DND-41 (cell line): ENCODE results near the gene KBTBD4.
A peak's percentile ranks its signal among the peaks of the same experiment; 100 is the strongest.
"Not testable (repeated sequence)": the region's sequence is repeated elsewhere in the genome, so short reads cannot be mapped to it uniquely, and the experiment has no call there.

Source experiments
- ATAC-seq: fragments of 200-7000 bp; cut with Tn5 transposase; 3 replicates; pipeline ENCODE4 v1.9.1; 2021; ENCODE audit warnings: low read depth; ENCODE audit not compliant: insufficient read depth
- DNase-seq: peaks from one replicate; pipeline ENCODE4 v3.0.0-alpha.2; 2020
- H2AFZ ChIP-seq: 2 replicates; pipeline ENCODE4 v1.6.0; 2012; ENCODE audit warnings: low read depth, low read length
- H3K27ac ChIP-seq: 2 replicates; pipeline ENCODE4 v1.5.1; 2012; ENCODE audit warnings: low read length, inconsistent platforms
- H3K27me3 ChIP-seq: fragments of 200-600 bp; sonication (generic); 2 replicates; pipeline ENCODE4 v1.6.0; 2012; ENCODE audit warnings: low read length, mild to moderate bottlenecking, inconsistent platforms; ENCODE audit not compliant: insufficient read depth, poor library complexity
- H3K36me3 ChIP-seq: 2 replicates; pipeline ENCODE4 v1.5.1; 2012; ENCODE audit warnings: low read length, inconsistent platforms; ENCODE audit not compliant: insufficient read depth
- H3K4me1 ChIP-seq: 2 replicates; pipeline ENCODE4 v1.5.1; 2012; ENCODE audit warnings: mild to moderate bottlenecking, low read length; ENCODE audit not compliant: insufficient read depth
- H3K4me2 ChIP-seq: 2 replicates; pipeline ENCODE4 v1.6.0; 2012; ENCODE audit warnings: mild to moderate bottlenecking, moderate library complexity, low read length, inconsistent platforms; ENCODE audit not compliant: insufficient read depth
- H3K4me3 ChIP-seq, 2 experiments: fragments of 200-600 bp in 1 of 2; shearing (Covaris generic) in 1 of 2; 2 replicates each; pipeline ENCODE4 v1.5.1; 2012 to 2016; ENCODE audit warnings: inconsistent platforms in 2 of 2, low read length in 2 of 2, mild to moderate bottlenecking in 2 of 2, low read depth in 1 of 2, moderate library complexity in 1 of 2
- H3K79me2 ChIP-seq: 2 replicates; pipeline ENCODE4 v1.6.0; 2012; ENCODE audit warnings: low read length, inconsistent platforms; ENCODE audit not compliant: insufficient read depth
- H3K9ac ChIP-seq: 2 replicates; pipeline ENCODE4 v1.6.0; 2012; ENCODE audit warnings: low read depth, mild to moderate bottlenecking, inconsistent platforms, low read length, moderate library complexity
- H3K9me3 ChIP-seq: 2 replicates; pipeline ENCODE4 v1.5.1; 2012; ENCODE audit warnings: low read length, moderate library complexity, mild to moderate bottlenecking, inconsistent platforms; ENCODE audit not compliant: insufficient read depth, severe bottlenecking
- H4K20me1 ChIP-seq: 2 replicates; pipeline ENCODE4 v1.6.0; 2012; ENCODE audit warnings: low read length; ENCODE audit not compliant: insufficient read depth
- EZH2 ChIP-seq: IDR thresholded peaks from 3 replicates; pipeline ENCODE4 v1.6.1; 2012; ENCODE audit warnings: borderline replicate concordance, low read depth, mild to moderate bottlenecking, moderate library complexity, low read length, inconsistent platforms; ENCODE audit not compliant: severe bottlenecking
- TF ChIP-seq, protein P1 (sequence below): IDR thresholded peaks from 2 replicates; pipeline ENCODE4 v1.5.1; 2012; ENCODE audit warnings: borderline replicate concordance, low read length, moderate library complexity, mild to moderate bottlenecking; ENCODE audit not compliant: poor library complexity, severe bottlenecking; ENCODE audit errors: extremely low read depth

The KBTBD4 gene

GRCh38 chr11:47565340-47566148 is 13.2 kb downstream of the KBTBD4 start, which contains the start of gene PTPMT1:
TSS of gene PTPMT1 (plus strand) at chr11:47565599. CDS start at chr11:47565623, 24 bp downstream.
- peaks cover 61% of the 10 kb centered on the region for H3K79me2 ChIP-seq
- DNase-seq: peak; percentile 82
- TF ChIP-seq, protein P1, sequence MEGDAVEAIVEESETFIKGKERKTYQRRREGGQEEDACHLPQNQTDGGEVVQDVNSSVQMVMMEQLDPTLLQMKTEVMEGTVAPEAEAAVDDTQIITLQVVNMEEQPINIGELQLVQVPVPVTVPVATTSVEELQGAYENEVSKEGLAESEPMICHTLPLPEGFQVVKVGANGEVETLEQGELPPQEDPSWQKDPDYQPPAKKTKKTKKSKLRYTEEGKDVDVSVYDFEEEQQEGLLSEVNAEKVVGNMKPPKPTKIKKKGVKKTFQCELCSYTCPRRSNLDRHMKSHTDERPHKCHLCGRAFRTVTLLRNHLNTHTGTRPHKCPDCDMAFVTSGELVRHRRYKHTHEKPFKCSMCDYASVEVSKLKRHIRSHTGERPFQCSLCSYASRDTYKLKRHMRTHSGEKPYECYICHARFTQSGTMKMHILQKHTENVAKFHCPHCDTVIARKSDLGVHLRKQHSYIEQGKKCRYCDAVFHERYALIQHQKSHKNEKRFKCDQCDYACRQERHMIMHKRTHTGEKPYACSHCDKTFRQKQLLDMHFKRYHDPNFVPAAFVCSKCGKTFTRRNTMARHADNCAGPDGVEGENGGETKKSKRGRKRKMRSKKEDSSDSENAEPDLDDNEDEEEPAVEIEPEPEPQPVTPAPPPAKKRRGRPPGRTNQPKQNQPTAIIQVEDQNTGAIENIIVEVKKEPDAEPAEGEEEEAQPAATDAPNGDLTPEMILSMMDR: no peak
- TF ChIP-seq EZH2: no peak

DNA sequence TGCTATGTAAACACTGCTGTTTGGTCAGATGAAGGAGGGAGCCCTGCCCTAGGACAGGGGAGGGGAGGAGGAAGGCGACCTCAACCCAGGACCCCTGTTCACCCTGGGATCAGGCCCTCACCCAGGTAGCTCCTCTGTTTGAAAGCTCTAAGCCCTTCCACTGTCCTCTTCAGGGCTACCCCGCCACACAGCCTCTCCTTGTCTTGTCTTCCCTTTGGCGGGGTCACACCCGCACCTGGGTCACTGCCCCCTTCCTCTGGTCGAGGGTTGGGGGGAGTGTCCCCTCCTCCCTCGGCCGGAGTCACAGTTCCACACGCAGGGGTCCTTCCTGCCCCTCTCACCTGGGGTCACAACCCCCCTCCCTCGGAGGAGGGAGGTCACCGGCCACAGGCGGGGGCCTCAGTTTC is 13.8 kb downstream of the KBTBD4 start:
- H3K4me3 ChIP-seq: peak overlapping the region; percentile 90 to 100
- peaks cover 55% of the 10 kb centered on the region for H3K79me2 ChIP-seq
- H3K36me3 ChIP-seq: peaks cover 21% of the 10 kb centered on the region
- peaks cover 34% of the 10 kb centered on the region for H3K4me1 ChIP-seq
- ATAC-seq (peak; percentile 18), DNase-seq (no peak)
- H3K27ac ChIP-seq: peak overlapping the region; percentile 94
- no peaks in the 10 kb centered on the region for H3K9me3 ChIP-seq
- H2AFZ ChIP-seq: peak overlapping the region; percentile 98
- H3K9ac ChIP-seq: peak overlapping the region; percentile 99
- H4K20me1 ChIP-seq: 0 out of 2 replicates have a peak, but pooled peaks cover 3% of the 10 kb centered on the region
- TF ChIP-seq, protein P1: no peak
- TF ChIP-seq EZH2: no peak
- peak overlapping the region; percentile 97 for H3K4me2 ChIP-seq
- no peaks in the 10 kb centered on the region for H3K27me3 ChIP-seq

More at GRCh38 chr11:47565340-47566148, 13.2 kb downstream of the KBTBD4 start, which contains the start of gene PTPMT1:
- Histone ChIP-seq H4K20me1 (0 out of 2 replicates have a peak, but pooled peaks cover 3% of the 10 kb centered on the region), H2AFZ (peak within 1 kb of the TSS; percentile 98), H3K9me3 (no peaks in the 10 kb centered on the region), H3K36me3 (peaks cover 27% of the 10 kb centered on the region), H3K27ac (peak within 1 kb of the TSS; percentile 94), H3K4me3 (peak within 1 kb of the TSS; percentile 90 to 100), H3K27me3 (no peaks in the 10 kb centered on the region), H3K9ac (peak within 1 kb of the TSS; percentile 99), H3K4me2 (peak within 1 kb of the TSS; percentile 97), H3K4me1 (peaks cover 34% of the 10 kb centered on the region)
- ATAC-seq: peak; percentile 95

DNA sequence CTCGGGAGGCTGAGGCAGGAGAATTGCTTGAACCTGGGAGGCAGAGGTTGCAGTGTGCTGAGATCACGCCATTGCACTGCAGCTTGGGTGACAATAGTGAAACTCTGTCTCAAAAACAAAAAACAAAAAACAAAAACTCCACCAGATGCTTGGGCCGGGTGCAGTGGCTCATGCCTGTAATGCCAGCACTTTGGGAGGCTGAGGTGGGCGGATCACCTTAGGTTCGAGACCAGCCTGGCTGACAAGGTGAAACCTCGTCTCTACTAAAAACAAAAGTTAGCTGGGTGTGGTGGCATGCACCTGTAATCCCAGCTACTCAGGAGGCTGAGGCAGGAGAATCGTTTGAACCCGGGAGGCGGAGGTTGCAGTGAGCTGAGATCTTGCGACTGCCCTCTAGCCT is 14.4 kb downstream of the KBTBD4 start:
- ATAC-seq, H3K9me3 ChIP-seq, H3K27ac ChIP-seq, H4K20me1 ChIP-seq, H3K27me3 ChIP-seq, DNase-seq: not testable (repeated sequence)
- Histone ChIP-seq H3K4me1 (peaks cover 34% of the 10 kb centered on the region), H3K4me2 (peak overlapping the region; percentile 97), H3K79me2 (peaks cover 50% of the 10 kb centered on the region), H3K36me3 (peaks cover 15% of the 10 kb centered on the region), H3K9ac (peak overlapping the region; percentile 99), H3K4me3 (peak overlapping the region in 1 of 2 experiments; percentile 100; a peak in 3 of 4 replicates), H2AFZ (0 out of 2 replicates have a peak overlapping the region, but pooled peaks have one; percentile 98)

GRCh38 chr11:47562393-47562792 is 16.4 kb downstream of the KBTBD4 start:
- peaks cover 30% of the 10 kb centered on the region for H3K4me1 ChIP-seq
- not testable (repeated sequence) for H3K4me3 ChIP-seq, H3K36me3 ChIP-seq, H4K20me1 ChIP-seq, ATAC-seq, DNase-seq, H3K4me2 ChIP-seq, H3K9ac ChIP-seq, H3K27ac ChIP-seq, H2AFZ ChIP-seq, H3K9me3 ChIP-seq, H3K27me3 ChIP-seq
- H3K79me2 ChIP-seq: peaks cover 34% of the 10 kb centered on the region
